Measurements from ENCODE around the gene FBXO21.
"Not testable (repeated sequence)": the region's sequence is repeated elsewhere in the genome, so short reads cannot be mapped to it uniquely, and the experiment has no call there.

Gene FBXO21, protein sequence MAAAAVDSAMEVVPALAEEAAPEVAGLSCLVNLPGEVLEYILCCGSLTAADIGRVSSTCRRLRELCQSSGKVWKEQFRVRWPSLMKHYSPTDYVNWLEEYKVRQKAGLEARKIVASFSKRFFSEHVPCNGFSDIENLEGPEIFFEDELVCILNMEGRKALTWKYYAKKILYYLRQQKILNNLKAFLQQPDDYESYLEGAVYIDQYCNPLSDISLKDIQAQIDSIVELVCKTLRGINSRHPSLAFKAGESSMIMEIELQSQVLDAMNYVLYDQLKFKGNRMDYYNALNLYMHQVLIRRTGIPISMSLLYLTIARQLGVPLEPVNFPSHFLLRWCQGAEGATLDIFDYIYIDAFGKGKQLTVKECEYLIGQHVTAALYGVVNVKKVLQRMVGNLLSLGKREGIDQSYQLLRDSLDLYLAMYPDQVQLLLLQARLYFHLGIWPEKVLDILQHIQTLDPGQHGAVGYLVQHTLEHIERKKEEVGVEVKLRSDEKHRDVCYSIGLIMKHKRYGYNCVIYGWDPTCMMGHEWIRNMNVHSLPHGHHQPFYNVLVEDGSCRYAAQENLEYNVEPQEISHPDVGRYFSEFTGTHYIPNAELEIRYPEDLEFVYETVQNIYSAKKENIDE

GRCh38 chr12:117190210-117190781, at the start of gene FBXO21:
Gene FBXO21, minus strand, starts transcription at chr12:117190470. Its CDS starts 14 bp downstream, at chr12:117190456.
- Mint-ChIP-seq H3K27ac (peak within 1 kb of the TSS; percentile 96 to 97), H3K9me3 (peaks cover 0 to 8% of the 10 kb centered on the region in 2 donors), H3K4me1 (peaks cover 34% of the 10 kb centered on the region), H3K4me3 (peak within 1 kb of the TSS; percentile 93), H3K27me3 (no peaks in the 10 kb centered on the region)
- DNase-seq, result peak; percentile 92 to 95
- ATAC-seq, result peak; percentile 94

DNA sequence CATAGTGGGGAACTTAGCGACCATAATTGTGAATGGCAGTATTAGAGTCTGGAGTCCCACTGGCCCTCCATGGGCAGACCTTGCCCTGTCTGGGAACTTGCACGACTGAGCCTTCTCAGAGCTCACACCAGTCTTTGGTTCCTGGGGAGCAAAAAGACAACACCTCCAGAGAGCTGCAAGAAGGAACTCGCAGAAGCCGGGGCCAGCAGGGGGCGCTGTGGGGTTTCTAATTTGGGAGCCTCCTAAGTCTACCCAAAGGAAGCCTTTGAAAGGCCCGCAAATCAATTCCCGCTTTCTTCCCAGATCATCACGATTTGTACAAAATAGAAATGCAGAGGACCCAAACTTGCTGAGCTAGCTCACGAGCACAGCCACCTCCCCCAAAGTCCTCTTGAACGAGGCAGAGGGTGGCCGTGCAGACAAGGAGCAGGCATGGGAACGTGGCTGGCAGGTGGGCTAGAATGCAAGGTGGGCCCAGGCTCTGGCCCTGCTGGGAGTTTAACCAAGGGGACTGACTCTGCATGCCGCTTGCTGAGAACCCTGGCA, 46.3 kb upstream of the FBXO21 start:
- H3K4me1 Mint-ChIP-seq, result no peaks in the 10 kb centered on the region
- DNase-seq, result peak; percentile 67 to 68
- H3K27ac Mint-ChIP-seq, result no peak overlapping the region
- H3K9me3 Mint-ChIP-seq, result no peaks in the 10 kb centered on the region
- H3K27me3 Mint-ChIP-seq, result peaks cover 26% of the 10 kb centered on the region
- H3K4me3 Mint-ChIP-seq, result no peak overlapping the region
- no peak for ATAC-seq

- Mint-ChIP-seq H3K9me3 (no peaks in the 10 kb centered on the region), H3K4me3 (no peak overlapping the region), H3K27ac (no peak overlapping the region), H3K27me3 (peaks cover 26% of the 10 kb centered on the region), H3K4me1 (no peaks in the 10 kb centered on the region)
- ATAC-seq (no peak), DNase-seq (no peak)
These were observed 45.0 kb upstream of the FBXO21 start for GRCh38 chr12:117235261-117235660.

GRCh38 chr12:117234441-117234840, 44.2 kb upstream of the FBXO21 start:
- no peaks in the 10 kb centered on the region for H3K9me3 Mint-ChIP-seq
- no peak overlapping the region for H3K27ac Mint-ChIP-seq
- no peak for ATAC-seq
- peaks cover 26% of the 10 kb centered on the region for H3K27me3 Mint-ChIP-seq
- DNase-seq, result no peak
- H3K4me3 Mint-ChIP-seq, result no peak overlapping the region
- no peaks in the 10 kb centered on the region for H3K4me1 Mint-ChIP-seq

- no peak for ATAC-seq
These were observed 41.5 kb upstream of the FBXO21 start for GRCh38 chr12:117231750-117232149.

DNA sequence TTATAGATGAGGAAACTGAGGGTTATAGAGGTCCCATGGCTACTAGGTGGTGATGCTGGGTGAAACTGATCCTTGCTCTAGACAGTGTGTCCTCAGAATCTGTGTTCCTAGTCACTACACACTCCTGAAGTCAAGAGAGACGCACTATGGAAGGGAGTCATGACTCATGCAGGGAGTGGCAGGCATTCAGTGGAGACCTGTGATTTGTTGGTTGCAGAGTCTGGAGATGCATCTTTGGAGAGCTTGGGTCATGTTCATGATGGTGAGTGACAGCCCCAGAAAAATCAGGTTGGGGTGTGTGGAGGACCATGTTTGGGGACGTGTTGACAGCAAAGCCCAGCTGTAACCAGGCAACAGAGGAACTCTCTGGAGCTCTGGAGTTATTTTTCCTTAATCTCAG, 38.0 kb upstream of the FBXO21 start:
- Mint-ChIP-seq H3K4me3 (no peak overlapping the region), H3K27me3 (peaks cover 22% of the 10 kb centered on the region), H3K27ac (no peak overlapping the region), H3K9me3 (no peaks in the 10 kb centered on the region), H3K4me1 (no peaks in the 10 kb centered on the region)
- DNase-seq (no peak), ATAC-seq (no peak)

More at GRCh38 chr12:117231750-117232149, 41.5 kb upstream of the FBXO21 start:
- H3K4me3 Mint-ChIP-seq, result no peak overlapping the region
- peaks cover 40% of the 10 kb centered on the region for H3K27me3 Mint-ChIP-seq
- H3K9me3 Mint-ChIP-seq, result no peaks in the 10 kb centered on the region
- H3K27ac Mint-ChIP-seq, result no peak overlapping the region
- DNase-seq, result no peak
- no peaks in the 10 kb centered on the region for H3K4me1 Mint-ChIP-seq

GRCh38 chr12:117227000-117227653, 36.9 kb upstream of the FBXO21 start:
- no peak for DNase-seq
- no peak for ATAC-seq
- peaks cover 20% of the 10 kb centered on the region for H3K27me3 Mint-ChIP-seq
- no peak overlapping the region for H3K27ac Mint-ChIP-seq
- H3K9me3 Mint-ChIP-seq, result no peaks in the 10 kb centered on the region
- H3K4me3 Mint-ChIP-seq, result no peak overlapping the region
- H3K4me1 Mint-ChIP-seq, result no peaks in the 10 kb centered on the region

- no peak overlapping the region for H3K4me3 Mint-ChIP-seq
- no peaks in the 10 kb centered on the region for H3K4me1 Mint-ChIP-seq
- H3K27me3 Mint-ChIP-seq, result peaks cover 14% of the 10 kb centered on the region
- H3K9me3 Mint-ChIP-seq, result no peaks in the 10 kb centered on the region
- no peak overlapping the region for H3K27ac Mint-ChIP-seq
- no peak for ATAC-seq
- DNase-seq, result no peak
These were observed 36.2 kb upstream of the FBXO21 start for GRCh38 chr12:117226505-117226904.

DNA sequence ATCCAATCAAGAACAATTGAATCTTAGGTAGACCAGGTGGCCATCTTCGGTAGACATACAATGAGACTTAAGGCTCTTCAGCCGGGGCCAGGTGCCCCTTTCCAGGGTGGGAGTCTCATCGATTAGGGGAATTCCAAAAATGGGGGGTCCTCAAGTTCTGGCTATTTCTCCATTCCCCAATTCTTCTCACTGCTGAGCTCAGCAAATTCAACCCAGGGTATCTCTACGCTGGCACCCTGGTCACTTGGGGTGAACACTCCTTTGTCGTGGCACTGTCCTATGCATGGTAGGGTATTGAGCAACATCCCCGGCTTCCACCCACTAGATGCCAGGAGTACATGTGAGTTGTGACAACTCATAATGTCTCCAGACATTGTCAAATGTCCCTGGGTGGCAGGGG, 34.9 kb upstream of the FBXO21 start:
- H3K4me3 Mint-ChIP-seq, result no peak overlapping the region
- H3K27me3 Mint-ChIP-seq, result peaks cover 19% of the 10 kb centered on the region
- no peak for ATAC-seq
- no peaks in the 10 kb centered on the region for H3K9me3 Mint-ChIP-seq
- H3K27ac Mint-ChIP-seq, result no peak overlapping the region
- no peaks in the 10 kb centered on the region for H3K4me1 Mint-ChIP-seq
- no peak for DNase-seq

DNA sequence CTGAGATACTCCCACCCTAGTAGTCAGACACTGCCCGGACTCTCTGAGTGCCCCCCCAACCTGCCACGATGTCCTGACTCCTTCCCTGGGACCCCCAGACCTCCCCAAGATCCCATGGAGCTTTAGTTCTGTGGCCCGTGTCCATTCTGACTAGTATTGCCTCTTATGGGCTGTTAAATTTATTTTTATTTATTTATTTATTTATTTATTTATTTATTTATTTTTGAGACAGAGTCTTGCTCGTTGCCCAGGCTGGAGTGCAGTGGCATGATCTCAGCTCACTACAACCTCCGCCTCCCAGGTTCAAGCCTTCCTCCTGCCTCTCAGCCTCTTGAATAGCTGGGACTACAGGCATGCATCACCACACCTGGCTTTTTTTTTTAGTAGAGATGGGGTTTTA, 30.7 kb upstream of the FBXO21 start:
- not testable (repeated sequence) for H3K9me3 Mint-ChIP-seq, H3K4me1 Mint-ChIP-seq, H3K27ac Mint-ChIP-seq, DNase-seq, H3K4me3 Mint-ChIP-seq, ATAC-seq
- peaks cover 14% of the 10 kb centered on the region for H3K27me3 Mint-ChIP-seq

DNA sequence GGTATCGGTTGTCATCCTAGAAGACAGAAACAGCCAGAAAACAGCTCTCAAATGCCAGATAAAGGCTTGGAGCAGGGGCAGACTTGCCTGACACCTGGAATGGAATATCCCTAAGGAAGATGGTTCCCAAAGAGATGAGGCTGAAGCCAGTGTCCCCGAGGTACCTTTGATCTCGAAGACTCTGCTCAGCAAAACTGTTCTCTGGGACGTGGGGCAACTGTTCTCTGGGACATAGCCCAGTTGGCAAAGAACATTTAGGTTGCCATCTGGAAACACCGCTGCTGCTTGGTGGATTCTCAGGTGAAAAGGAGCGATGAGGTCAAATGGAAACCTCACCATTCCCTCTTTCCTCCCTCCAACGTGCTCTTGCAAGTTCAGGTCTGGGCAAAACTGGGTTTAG, 27.9 kb upstream of the FBXO21 start:
- H3K27ac Mint-ChIP-seq, result no peak overlapping the region
- H3K4me3 Mint-ChIP-seq, result no peak overlapping the region
- no peaks in the 10 kb centered on the region for H3K9me3 Mint-ChIP-seq
- DNase-seq, result no peak
- H3K27me3 Mint-ChIP-seq, result peaks cover 14% of the 10 kb centered on the region
- ATAC-seq, result no peak
- no peaks in the 10 kb centered on the region for H3K4me1 Mint-ChIP-seq

DNA sequence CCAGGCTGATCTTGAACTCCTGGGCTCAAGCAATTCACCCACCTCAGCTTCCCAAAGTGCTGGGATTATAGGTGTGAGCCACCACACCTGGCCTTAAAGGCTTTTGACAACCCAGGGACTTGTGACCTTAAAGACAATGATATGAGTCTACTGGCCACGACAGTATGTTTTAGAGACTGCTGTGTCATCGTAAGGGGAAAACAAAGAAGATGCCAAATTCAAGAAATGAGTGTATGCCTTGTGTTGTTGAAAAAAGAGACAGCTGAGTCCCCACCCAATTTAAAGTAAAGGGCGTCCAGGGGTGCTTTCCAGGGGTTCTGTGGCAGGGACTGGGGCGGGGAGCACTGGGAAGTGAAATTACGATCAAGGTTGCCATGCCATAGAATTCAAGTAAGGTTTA, 26.4 kb upstream of the FBXO21 start:
- Mint-ChIP-seq H3K27ac (no peak overlapping the region), H3K4me1 (no peaks in the 10 kb centered on the region), H3K4me3 (no peak overlapping the region), H3K9me3 (no peaks in the 10 kb centered on the region), H3K27me3 (peaks cover 15% of the 10 kb centered on the region)
- ATAC-seq (no peak), DNase-seq (no peak)

- no peak overlapping the region for H3K27ac Mint-ChIP-seq
These were observed 24.5 kb upstream of the FBXO21 start for GRCh38 chr12:117214797-117215196.

GRCh38 chr12:117213295-117213808, 23.1 kb upstream of the FBXO21 start:
- DNase-seq (no peak), ATAC-seq (no peak)
- Mint-ChIP-seq H3K4me1 (no peaks in the 10 kb centered on the region), H3K4me3 (no peak overlapping the region), H3K9me3 (no peaks in the 10 kb centered on the region), H3K27ac (no peak overlapping the region), H3K27me3 (peaks cover 12% of the 10 kb centered on the region)

More at GRCh38 chr12:117214797-117215196, 24.5 kb upstream of the FBXO21 start:
- Mint-ChIP-seq H3K4me1 (no peaks in the 10 kb centered on the region), H3K27me3 (peaks cover 15% of the 10 kb centered on the region), H3K9me3 (no peaks in the 10 kb centered on the region), H3K4me3 (no peak overlapping the region)
- DNase-seq (no peak), ATAC-seq (no peak)

GRCh38 chr12:117212563-117213190, 22.4 kb upstream of the FBXO21 start:
- Mint-ChIP-seq H3K4me1 (no peaks in the 10 kb centered on the region), H3K9me3 (no peaks in the 10 kb centered on the region), H3K27ac (no peak overlapping the region), H3K27me3 (peaks cover 18% of the 10 kb centered on the region), H3K4me3 (no peak overlapping the region)
- DNase-seq, result peak; percentile 56 to 62
- ATAC-seq, result peak; percentile 67

Measured in stimulated activated naive CD8-positive, alpha-beta T cell treated with anti-CD3 and anti-CD28 coated beads, Interleukin-15, amount 100 ng/mL, for 72 hours (primary cell).